ENCODE measurements around the gene NOXA1. TPM values are rescaled to one million over a fixed set of nuclear protein-coding genes. Genes with fewer than 3 reads are reported as not detected.
"Not testable (repeated sequence)": the region's sequence is repeated elsewhere in the genome, so short reads cannot be mapped to it uniquely, and the experiment has no call there.

Gene NOXA1
- total RNA-seq, 2 donors from 2014 or later: 0.94 to 3.4 TPM

DNA sequence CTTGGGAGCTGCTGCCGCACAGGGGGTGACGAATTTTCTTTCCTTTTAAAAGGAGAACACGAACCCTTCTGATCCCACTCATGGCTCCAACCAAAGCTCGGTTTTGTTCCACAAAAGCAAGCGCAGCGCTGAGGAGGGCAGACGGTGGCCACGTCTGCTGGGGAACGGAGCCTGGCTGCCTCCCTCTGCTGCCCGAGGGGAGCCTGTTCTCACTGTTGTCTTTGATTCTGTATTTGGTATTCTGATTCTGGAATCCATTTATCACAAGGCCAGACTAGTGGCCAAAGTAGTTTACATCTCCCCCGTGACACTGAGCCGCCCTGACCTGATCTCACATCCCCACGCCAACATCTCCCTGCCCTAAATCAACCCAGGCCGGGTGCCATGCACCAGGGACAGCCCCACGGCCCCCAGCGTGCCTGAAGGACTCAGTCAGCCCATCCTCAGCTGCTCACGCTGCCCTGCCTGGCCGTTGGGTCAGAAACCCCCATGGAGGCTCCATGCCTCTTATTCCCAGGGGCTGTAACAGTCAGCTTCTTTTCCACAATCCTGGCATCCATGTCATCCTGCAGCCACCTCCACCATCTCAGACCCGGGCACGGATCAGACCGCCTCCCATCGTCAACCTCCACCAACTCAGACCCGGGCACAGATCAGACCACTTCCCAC, 42.7 kb downstream of the NOXA1 start:
- H3K9me3 ChIP-seq: no peaks in the 10 kb centered on the region
- no peak for DNase-seq (ENCODE audit: low spot score)
- H3K27me3 ChIP-seq: no peaks in the 10 kb centered on the region
- H3K27ac ChIP-seq: no peak overlapping the region
- no peaks in the 10 kb centered on the region for H3K36me3 ChIP-seq
- H3K4me3 ChIP-seq: no peak overlapping the region
- no peaks in the 10 kb centered on the region for H3K4me1 ChIP-seq
- TF ChIP-seq, protein P1, sequence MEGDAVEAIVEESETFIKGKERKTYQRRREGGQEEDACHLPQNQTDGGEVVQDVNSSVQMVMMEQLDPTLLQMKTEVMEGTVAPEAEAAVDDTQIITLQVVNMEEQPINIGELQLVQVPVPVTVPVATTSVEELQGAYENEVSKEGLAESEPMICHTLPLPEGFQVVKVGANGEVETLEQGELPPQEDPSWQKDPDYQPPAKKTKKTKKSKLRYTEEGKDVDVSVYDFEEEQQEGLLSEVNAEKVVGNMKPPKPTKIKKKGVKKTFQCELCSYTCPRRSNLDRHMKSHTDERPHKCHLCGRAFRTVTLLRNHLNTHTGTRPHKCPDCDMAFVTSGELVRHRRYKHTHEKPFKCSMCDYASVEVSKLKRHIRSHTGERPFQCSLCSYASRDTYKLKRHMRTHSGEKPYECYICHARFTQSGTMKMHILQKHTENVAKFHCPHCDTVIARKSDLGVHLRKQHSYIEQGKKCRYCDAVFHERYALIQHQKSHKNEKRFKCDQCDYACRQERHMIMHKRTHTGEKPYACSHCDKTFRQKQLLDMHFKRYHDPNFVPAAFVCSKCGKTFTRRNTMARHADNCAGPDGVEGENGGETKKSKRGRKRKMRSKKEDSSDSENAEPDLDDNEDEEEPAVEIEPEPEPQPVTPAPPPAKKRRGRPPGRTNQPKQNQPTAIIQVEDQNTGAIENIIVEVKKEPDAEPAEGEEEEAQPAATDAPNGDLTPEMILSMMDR (IDR thresholded peaks at IDR 0.05): no peak

DNA sequence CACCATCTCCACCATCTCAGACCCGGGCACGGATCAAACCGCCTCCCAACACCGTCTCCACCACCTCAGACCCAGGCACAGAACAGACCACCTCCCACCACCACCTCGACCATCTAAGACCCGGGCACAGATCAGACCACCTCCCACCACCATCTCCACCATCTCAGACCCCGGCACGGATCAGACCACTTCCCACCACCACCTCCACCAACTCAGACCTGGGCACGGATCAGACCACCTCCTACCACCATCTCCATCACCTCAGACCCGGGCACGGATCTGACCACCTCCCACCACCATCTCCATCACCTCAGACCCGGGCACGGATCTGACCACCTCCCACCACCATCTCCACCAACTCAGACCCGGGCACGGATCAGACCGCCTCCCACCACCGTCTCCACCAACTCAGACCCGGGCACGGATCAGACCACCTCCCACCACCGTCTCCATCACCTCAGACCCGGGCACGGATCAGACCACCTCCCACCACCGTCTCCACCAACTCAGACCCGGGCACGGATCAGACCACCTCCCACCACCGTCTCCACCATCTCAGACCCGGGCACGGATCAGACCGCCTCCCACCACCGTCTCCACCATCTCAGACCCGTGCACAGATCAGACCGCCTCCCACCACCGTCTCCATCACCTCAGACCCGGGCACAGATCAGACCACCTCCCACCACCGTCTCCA, 43.3 kb downstream of the NOXA1 start:
- H3K4me1 ChIP-seq; H3K27ac ChIP-seq; H3K36me3 ChIP-seq; H3K4me3 ChIP-seq; DNase-seq (ENCODE audit: low spot score); H3K9me3 ChIP-seq; H3K27me3 ChIP-seq: not testable (repeated sequence)

DNA sequence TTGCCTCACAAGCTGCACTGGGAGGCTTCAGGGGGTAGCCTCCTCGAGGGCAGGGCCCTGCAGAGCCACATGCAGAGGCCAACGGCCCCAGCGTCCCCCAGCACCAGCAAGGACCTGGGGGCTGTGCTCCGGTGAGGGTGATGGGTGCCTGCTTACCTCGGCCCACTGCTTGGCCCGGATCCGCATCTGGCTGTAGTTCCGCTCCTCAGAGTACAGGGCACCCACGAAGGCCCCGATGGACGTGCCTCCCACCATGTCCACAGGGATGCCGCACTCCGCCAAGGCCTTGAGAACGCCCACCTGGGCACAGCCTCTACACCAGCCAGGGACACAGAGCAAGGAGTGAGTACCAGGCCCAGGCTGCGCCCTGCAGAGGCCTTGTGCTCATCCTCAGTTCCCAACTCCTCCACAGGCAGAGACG, 44.0 kb downstream of the NOXA1 start:
- no peak overlapping the region for H3K27ac ChIP-seq
- DNase-seq (ENCODE audit: low spot score): no peak
- H3K4me1 ChIP-seq: no peaks in the 10 kb centered on the region
- H3K4me3 ChIP-seq: no peak overlapping the region
- TF ChIP-seq, protein P1 (IDR thresholded peaks at IDR 0.05): no peak
- no peaks in the 10 kb centered on the region for H3K27me3 ChIP-seq
- no peaks in the 10 kb centered on the region for H3K36me3 ChIP-seq
- no peaks in the 10 kb centered on the region for H3K9me3 ChIP-seq

DNA sequence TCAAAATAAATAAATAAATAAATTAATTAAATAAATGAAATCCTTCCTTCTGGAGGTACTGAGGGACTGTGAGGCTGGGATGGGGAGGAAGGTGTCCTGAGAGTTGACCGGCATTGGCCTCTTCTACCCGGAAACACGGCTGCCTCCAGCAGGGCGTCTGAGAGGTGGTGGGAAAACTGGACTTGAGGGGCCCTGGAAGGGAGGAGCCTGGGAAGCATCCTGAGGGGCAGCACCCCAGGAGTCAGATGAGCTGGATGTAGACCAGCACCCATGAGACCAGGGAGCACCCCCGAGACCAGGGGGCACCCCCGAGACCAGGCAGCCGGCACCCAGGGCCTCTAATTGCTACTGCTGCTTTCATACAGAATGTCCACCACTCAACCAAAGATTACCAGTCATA, 44.7 kb downstream of the NOXA1 start:
- TF ChIP-seq, protein P1 (IDR thresholded peaks at IDR 0.05): no peak
- Histone ChIP-seq H3K36me3 (no peaks in the 10 kb centered on the region), H3K27ac (no peak overlapping the region), H3K9me3 (no peaks in the 10 kb centered on the region), H3K4me1 (no peaks in the 10 kb centered on the region), H3K4me3 (no peak overlapping the region), H3K27me3 (no peaks in the 10 kb centered on the region)
- no peak for DNase-seq (ENCODE audit: low spot score)

DNA sequence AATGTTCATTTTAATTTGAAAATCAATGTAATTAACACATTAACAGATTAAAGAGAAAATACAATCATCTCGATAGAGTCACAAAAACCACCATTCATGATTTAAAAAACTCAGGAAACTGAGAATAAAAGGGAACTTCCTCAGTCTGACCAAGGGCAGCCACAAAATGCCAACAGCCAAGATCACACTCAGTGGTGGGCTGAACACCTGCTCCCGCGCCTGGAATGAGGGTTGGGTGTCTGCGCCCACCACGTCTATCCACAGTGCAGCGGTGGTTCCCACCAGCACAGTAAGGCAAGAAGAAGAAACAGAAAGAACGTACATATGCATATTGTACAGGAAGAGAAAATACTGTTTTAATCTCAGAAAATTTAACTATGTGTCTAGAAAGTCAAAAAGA, 47.6 kb downstream of the NOXA1 start:
- H3K4me3 ChIP-seq: no peak overlapping the region
- H3K36me3 ChIP-seq: no peaks in the 10 kb centered on the region
- DNase-seq (ENCODE audit: low spot score): no peak
- H3K27ac ChIP-seq: no peak overlapping the region
- TF ChIP-seq, protein P1 (IDR thresholded peaks at IDR 0.05): no peak
- peaks cover 0 to 6% of the 10 kb centered on the region in 2 donors for H3K9me3 ChIP-seq
- H3K27me3 ChIP-seq: no peaks in the 10 kb centered on the region
- no peaks in the 10 kb centered on the region for H3K4me1 ChIP-seq

DNA sequence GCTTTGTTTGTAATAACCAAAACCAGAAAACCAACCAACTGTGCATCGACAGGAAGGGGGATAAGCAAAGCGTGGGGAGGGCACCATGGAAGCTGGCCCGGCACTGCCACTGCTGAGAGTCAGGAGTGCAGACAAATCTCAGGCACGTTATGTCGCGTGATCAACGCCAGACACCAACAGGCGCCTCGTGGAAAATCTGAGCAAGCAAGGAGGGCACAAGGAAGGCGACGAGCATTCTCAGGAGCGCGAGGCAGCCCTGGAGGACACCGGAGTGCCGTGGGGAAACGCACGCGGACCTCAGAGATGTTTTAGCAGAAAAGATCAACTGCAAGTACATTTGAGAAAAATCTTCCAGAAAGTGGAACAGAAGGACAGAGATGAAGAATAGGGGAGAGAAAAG, 51.1 kb downstream of the NOXA1 start:
- DNase-seq (ENCODE audit: low spot score): no peak
- H3K27me3 ChIP-seq: no peaks in the 10 kb centered on the region
- H3K36me3 ChIP-seq: no peaks in the 10 kb centered on the region
- TF ChIP-seq, protein P1 (IDR thresholded peaks at IDR 0.05): no peak
- no peak overlapping the region for H3K27ac ChIP-seq
- no peak overlapping the region for H3K4me3 ChIP-seq
- H3K9me3 ChIP-seq: peaks cover 0 to 13% of the 10 kb centered on the region in 2 donors
- H3K4me1 ChIP-seq: no peaks in the 10 kb centered on the region
